Choroid plexus epithelial cell (primary cell): ENCODE measurements around the gene BTG2.

Experiments
- DNase-seq: peaks from one replicate; pipeline ENCODE4 v3.0.0-alpha.2; 2010; ENCODE audit warnings: low read depth
- H3K4me3 ChIP-seq: 2 replicates; pipeline ENCODE4 v1.5.1; 2011; ENCODE audit warnings: low read depth, mild to moderate bottlenecking, control low read depth, low read length, moderate library complexity
- TF ChIP-seq, protein P1 (sequence below): conservative IDR thresholded peaks from 2 replicates; pipeline ENCODE4 v1.5.1; 2011; ENCODE audit warnings: low read depth, mild to moderate bottlenecking, control low read depth, inconsistent platforms, low read length, moderate library complexity

The BTG2 gene

DNA sequence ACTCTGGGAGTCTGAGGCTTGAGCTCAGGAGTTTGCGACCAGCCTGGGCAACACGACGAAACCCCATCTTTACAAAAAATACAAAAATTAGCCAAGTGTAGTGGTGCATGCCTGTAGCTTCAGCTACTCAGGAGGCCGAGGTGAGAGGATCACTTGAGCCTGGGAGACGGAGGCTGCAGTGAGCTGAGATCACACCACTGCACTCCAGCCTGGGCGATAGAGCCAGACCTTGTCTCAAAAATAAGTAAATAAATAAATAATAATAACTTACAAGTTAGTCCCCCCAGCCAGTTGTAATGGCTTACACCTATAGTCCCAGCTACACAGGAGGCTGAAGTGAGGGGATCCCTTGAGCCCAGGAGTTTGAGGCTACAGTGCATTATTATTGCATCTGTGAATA is 21.7 kb upstream of the BTG2 start:
- TF ChIP-seq, protein P1, sequence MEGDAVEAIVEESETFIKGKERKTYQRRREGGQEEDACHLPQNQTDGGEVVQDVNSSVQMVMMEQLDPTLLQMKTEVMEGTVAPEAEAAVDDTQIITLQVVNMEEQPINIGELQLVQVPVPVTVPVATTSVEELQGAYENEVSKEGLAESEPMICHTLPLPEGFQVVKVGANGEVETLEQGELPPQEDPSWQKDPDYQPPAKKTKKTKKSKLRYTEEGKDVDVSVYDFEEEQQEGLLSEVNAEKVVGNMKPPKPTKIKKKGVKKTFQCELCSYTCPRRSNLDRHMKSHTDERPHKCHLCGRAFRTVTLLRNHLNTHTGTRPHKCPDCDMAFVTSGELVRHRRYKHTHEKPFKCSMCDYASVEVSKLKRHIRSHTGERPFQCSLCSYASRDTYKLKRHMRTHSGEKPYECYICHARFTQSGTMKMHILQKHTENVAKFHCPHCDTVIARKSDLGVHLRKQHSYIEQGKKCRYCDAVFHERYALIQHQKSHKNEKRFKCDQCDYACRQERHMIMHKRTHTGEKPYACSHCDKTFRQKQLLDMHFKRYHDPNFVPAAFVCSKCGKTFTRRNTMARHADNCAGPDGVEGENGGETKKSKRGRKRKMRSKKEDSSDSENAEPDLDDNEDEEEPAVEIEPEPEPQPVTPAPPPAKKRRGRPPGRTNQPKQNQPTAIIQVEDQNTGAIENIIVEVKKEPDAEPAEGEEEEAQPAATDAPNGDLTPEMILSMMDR: no peak
- DNase-seq: no peak
- H3K4me3 ChIP-seq: no peak overlapping the region

DNA sequence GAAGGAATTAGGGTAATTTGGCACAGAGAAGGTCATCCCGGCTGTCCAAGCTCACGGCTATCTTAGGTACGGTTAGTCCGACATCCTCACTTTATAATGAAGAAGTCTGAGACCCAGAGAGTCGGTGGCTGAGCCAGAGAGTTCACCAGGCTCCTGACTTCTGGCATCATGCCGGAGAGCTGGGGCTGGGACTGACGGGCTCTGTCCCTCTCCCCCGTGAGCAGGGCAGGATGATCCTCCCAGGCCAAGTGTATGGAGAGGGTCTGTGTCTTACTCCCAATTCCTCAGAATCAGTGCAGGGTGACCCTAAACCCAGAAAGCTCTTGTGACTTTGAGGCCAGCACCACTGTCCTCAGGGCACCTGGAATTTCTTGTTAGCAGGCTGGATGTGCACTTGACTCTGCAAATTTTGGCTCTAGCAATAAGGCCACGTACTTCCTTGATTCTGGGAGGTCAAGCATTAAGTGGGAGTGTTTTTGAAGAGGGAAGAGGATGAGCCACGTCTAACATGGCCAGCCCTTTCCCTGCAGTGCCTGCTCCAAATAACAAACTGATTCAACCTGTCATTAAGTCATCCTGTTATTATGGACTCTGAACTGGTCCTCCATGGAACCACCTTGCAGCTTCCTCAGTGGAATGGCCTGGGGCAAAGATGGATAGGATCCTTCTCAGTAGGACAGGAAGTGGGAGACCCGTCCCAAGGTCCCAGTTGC is 20.8 kb upstream of the BTG2 start:
- no peak overlapping the region for H3K4me3 ChIP-seq
- DNase-seq: no peak
- TF ChIP-seq, protein P1: no peak

DNA sequence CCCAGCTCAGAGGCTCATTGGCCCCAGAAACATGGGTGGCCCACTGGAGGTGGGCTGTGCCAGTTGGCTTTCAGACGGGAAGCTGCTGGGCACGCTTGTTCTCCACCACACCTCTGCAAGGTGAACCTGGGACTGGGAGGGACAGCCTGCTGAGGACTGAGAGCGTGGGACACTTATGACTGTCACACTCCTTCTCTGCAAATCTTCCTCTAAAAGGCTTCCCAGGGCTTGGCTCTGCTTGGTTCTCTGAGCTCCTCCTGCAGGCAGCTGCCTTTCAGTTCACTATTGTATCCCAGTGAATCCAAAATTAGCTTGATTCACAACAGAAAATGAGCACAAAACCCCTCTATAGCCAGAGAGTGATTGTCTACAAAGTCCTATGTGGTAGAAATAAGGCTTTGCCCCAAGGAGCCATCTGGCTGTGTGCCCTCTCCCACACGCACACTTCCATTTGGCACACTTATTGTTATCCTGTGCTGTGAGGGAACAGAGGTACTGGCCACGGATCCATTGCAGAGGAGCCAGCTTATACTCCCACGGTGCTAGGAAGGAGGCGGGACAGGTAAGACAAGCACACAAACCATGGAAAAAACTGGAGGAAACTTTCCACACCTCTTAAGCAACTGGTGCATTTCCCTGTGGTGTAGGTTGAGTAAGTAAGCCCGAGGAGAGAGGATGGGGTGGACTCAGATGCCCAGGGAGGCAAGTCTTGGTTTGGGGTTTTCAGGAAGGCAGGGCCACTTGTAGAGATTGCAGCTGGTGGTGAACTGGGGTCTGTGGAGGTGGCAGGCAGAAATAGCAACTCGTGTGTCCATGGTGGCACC is 18.9 kb upstream of the BTG2 start:
- TF ChIP-seq, protein P1: no peak
- H3K4me3 ChIP-seq: no peak overlapping the region
- no peak for DNase-seq

DNA sequence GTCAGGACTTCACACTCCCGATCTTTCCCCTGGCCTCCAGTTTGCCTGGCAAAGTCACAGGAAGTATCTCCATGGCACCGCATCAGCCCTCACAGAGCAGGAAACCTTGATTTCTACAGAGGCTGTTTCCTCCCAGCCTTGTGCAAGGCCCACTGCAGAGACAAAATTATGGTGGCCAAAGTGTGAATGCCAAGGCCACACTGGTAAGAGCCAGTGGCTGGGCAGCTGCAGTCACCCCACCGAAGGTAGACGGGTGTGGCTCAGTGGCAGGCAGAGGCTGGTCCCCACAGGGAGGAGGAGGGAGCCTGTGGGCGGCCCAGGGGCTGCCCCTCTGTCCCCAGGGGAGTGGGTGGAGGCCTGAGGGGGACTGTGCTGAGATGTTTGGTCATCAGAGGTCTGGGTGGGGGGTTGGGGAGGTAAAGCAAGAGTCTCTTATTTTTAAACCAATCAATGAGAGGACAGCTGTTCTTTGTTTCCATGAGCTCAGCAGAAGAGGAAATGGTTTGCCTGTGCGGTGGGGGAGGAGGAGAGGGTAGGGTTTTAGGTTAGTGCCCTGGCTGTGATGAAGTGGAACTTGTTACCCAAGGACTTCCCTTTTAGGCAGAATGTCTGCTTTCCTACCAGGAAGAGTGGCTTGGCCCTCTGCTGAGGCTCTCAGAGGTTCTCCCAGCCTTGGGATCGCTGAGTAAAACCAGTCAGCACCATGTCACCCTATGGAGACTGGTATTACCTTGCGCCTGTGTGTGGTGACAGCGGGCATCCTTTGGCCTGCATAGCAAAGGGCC is 18.0 kb upstream of the BTG2 start:
- TF ChIP-seq, protein P1: no peak
- no peak overlapping the region for H3K4me3 ChIP-seq
- DNase-seq: no peak

DNA sequence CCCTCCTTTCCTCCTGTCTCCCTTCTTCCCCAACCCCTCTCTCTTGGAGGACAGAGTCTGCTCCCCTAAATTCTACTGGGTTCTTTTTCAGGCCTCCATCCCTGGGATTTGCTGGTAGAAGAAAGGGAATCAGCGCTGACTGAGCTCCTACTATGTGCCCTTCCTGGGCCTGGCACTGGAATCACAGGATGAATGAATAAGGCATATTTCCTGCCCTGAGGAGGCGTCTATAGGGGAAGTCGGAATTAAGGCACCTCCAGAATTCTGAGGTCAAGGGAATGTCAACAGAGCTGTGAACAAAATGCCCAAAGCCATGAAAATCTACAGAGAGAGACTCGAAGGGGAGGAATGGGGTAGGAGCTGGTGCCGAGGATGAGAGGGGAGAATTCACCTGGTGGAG is 17.4 kb upstream of the BTG2 start:
- no peak overlapping the region for H3K4me3 ChIP-seq
- TF ChIP-seq, protein P1: no peak
- no peak for DNase-seq

DNA sequence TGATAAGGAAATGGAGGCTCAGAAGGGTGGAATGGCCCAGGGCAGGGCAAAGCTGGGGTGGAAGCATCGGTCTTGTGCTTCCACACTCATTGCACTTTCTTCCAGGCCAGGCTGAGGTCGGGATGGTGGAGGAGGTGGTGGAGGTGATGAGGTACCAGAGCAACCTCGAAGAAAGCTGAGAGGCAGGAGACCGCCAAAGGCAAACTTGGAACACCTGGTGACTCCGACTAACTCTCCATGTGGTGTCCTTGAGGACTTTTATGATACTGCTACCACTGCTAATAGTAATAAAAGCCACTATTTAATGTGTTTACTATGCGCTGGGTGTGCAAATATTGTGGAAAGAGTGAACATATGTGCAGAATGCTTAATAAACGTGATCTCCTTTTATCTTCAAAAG is 16.9 kb upstream of the BTG2 start:
- TF ChIP-seq, protein P1: no peak
- no peak overlapping the region for H3K4me3 ChIP-seq
- no peak for DNase-seq
